Central memory CD8-positive, alpha-beta T cell (primary cell): ENCODE measurements around the gene FHIT.

Experiments
- ATAC-seq: fragments of 150-1000 bp; cut with Tn5 transposase; replicated peaks from 2 replicates; pipeline ENCODE4 v1.10.0; 2022; ENCODE audit warnings: mild to moderate bottlenecking, moderate FRiP score, moderate number of reproducible peaks; ENCODE audit not compliant: poor library complexity, severe bottlenecking; ENCODE audit errors: extremely low read depth
- DNase-seq, 2 donors: peaks; one replicate each; pipeline ENCODE4 v3.0.0; 2021; ENCODE audit warnings: low spot score in 2 of 2
- H3K27ac Mint-ChIP-seq: one replicate; pipeline ENCODE4 v1.8.0; 2022; ENCODE audit warnings: low read depth, mild to moderate bottlenecking, moderate library complexity, mixed read lengths
- H3K27me3 Mint-ChIP-seq: one replicate; pipeline ENCODE4 v1.8.0; 2022; ENCODE audit warnings: mixed read lengths
- H3K36me3 Mint-ChIP-seq: one replicate; pipeline ENCODE4 v1.8.0; 2022; ENCODE audit warnings: mild to moderate bottlenecking, moderate library complexity, mixed read lengths; ENCODE audit not compliant: insufficient read depth
- H3K4me1 Mint-ChIP-seq: one replicate; pipeline ENCODE4 v1.8.0; 2022; ENCODE audit warnings: mixed read lengths
- H3K4me3 Mint-ChIP-seq: one replicate; pipeline ENCODE4 v1.8.0; 2022; ENCODE audit warnings: mild to moderate bottlenecking, moderate library complexity, mixed read lengths
- H3K9me3 Mint-ChIP-seq: one replicate; pipeline ENCODE4 v1.8.0; 2022; ENCODE audit warnings: mixed read lengths

FHIT gene

DNA sequence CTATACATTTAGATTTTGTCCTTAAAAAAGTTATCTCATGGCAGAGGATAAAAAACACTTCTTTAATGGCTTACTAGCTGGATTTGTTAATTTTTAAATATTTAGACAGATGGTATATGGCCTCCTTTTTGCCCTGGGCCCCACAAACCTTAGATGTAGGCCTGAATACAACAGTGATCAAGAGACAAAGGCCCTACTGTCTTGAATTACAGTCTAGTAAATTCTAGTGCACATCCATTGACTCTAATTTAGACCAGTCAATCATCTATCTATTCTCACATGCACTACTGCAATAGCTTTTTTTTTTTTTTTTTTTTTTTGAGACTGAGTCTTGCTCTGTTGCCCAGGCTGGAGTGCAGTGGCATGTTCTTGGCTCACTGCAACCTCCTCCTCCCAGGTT is 452.8 kb downstream of the FHIT start:
- no peaks in the 10 kb centered on the region for H3K36me3 Mint-ChIP-seq

DNA sequence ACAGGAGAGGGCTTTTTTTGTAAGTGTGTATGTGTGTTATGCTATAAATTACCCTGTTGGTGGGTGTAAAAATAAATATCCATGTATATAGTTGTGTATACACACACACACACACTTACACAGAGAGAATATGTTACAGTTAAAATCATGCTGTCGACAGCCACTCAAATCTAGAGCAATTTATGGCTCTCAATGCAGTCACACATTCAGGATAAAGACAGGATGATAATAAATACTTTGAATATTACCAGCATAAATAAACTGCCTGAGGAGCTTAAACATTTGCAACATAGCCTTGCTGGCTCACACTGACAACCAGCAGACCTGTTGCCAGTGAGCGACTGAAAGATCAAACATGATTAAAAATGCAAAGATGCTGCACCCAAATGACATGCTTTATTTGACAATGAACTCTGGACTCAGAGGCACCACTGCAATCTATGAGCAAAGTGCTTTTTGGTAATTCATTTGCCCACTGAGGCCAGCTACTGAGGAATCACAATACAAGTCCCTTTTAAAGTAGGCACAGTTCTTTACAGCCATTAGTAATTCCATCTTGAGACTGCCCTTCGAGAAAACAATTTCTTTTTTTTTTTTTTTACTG is 458.9 kb downstream of the FHIT start:
- Mint-ChIP-seq H3K4me1 (no peaks in the 10 kb centered on the region), H3K36me3 (no peaks in the 10 kb centered on the region), H3K27me3 (no peaks in the 10 kb centered on the region), H3K4me3 (no peak overlapping the region), H3K27ac (no peak overlapping the region), H3K9me3 (no peaks in the 10 kb centered on the region)
- no peak for DNase-seq
- ATAC-seq, result no peak

More for the DNA sequence above, 452.8 kb downstream of the FHIT start:
- Mint-ChIP-seq H3K27me3 (no peaks in the 10 kb centered on the region), H3K4me3 (no peak overlapping the region), H3K4me1 (no peaks in the 10 kb centered on the region), H3K9me3 (no peaks in the 10 kb centered on the region), H3K27ac (no peak overlapping the region)
- no peak for DNase-seq
- ATAC-seq, result no peak

DNA sequence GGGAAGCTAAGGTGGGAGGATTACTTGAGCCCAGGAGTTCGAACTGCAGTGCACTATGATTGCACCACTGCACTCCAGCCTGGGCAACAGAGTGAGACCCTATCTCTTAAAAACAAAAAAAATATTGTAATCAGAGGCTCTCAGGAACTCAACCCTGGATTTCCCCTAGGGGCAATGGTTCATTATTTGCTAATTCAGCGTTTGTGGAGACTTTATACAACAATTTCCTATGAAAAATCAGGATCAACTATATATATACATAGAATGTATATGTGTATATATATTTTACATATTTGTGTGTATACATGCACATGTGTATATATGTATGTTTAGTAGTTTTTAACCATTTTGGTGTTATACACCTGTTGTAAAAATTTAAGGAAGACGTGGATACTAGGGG is 463.1 kb downstream of the FHIT start:
- no peaks in the 10 kb centered on the region for H3K27me3 Mint-ChIP-seq
- no peak for ATAC-seq

DNA sequence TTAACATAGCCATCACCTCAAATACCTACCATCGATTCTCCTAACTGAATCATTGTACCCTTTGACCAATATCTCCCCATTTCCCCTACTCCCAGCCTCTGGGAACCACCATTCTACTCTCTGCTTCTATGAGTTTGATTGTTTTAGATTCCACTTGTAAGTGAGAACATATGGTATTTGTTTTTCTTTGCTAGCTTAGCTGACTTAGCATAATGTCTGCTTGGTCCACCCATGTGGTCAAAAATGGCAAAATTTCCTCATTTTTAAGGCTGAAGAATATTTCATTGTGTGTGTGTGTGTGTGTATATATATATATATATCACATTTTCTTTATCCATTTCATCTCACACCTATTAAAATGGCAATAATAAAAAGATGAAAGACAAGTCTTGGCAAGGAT is 469.3 kb downstream of the FHIT start:
- no peaks in the 10 kb centered on the region for H3K4me1 Mint-ChIP-seq
- DNase-seq, result no peak
- no peaks in the 10 kb centered on the region for H3K27me3 Mint-ChIP-seq
- no peak overlapping the region for H3K27ac Mint-ChIP-seq
- no peak for ATAC-seq
- no peaks in the 10 kb centered on the region for H3K36me3 Mint-ChIP-seq
- no peak overlapping the region for H3K4me3 Mint-ChIP-seq
- no peaks in the 10 kb centered on the region for H3K9me3 Mint-ChIP-seq

More for the DNA sequence above, 463.1 kb downstream of the FHIT start:
- no peaks in the 10 kb centered on the region for H3K4me1 Mint-ChIP-seq
- H3K4me3 Mint-ChIP-seq, result no peak overlapping the region
- no peaks in the 10 kb centered on the region for H3K9me3 Mint-ChIP-seq
- H3K27ac Mint-ChIP-seq, result no peak overlapping the region
- no peak for DNase-seq
- no peaks in the 10 kb centered on the region for H3K36me3 Mint-ChIP-seq

DNA sequence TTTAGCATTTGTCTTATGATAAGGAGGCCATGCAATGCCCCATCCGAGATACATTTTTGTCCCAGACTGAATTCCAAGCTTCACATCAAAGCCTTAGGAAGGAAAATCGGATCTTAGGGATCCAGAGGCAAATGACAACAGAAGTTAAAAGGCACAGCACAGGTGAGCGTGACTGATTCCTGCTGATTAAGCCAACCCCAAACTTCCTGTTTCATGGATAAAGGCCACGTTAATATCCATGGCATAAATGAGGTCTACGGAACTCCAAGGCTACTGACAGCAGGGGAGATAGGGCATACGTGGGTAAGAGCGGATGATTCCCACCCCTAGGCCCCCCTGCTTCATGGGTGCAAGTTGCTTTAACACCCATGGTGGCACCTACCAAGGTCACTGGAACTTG is 471.6 kb downstream of the FHIT start:
- Mint-ChIP-seq H3K36me3 (no peaks in the 10 kb centered on the region), H3K27ac (no peak overlapping the region), H3K9me3 (peaks cover 5% of the 10 kb centered on the region), H3K27me3 (no peaks in the 10 kb centered on the region), H3K4me1 (no peaks in the 10 kb centered on the region), H3K4me3 (no peak overlapping the region)
- DNase-seq, result no peak
- ATAC-seq, result no peak

DNA sequence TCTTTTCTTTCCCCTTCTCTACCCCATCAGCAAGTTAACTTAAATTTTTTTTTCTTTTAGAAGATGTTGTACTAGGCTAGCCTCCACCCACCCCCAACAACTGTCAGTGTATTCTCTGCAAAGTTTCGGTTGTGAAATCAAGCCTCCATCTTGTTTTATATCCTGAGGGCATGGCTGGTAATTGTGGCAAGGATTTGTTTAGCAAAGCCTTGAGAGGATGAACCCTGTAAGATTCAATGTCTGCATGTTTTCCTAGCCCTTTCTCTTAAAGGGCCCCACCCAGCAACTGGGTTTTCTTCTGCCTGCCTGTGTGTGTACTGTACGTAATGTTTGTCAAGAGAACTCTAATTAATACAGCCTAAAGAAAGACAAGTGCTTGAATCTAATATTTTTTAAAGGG is 475.3 kb downstream of the FHIT start:
- Mint-ChIP-seq H3K27me3 (no peaks in the 10 kb centered on the region), H3K9me3 (peaks cover 9% of the 10 kb centered on the region), H3K4me1 (no peaks in the 10 kb centered on the region), H3K4me3 (no peak overlapping the region), H3K36me3 (no peaks in the 10 kb centered on the region), H3K27ac (no peak overlapping the region)
- ATAC-seq (no peak), DNase-seq (no peak)

DNA sequence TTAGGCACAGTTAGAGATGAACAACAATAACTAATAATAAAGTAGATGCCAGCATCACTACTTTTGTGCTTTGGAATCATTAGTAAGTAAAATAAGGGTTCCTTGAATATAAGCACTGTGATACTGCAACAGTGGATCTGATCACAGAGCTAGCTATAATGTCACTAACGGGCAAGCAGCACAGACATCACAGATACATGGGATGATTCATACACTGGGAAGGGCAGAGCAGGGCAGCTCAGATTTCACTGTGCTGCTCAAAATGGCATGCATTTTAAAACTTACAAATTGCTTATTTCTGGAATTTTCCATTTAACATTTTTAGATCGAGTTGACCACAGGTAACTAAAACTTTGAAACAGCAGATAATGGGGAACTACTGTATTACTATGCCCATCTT is 476.6 kb downstream of the FHIT start:
- Mint-ChIP-seq H3K9me3 (peaks cover 14% of the 10 kb centered on the region), H3K36me3 (no peaks in the 10 kb centered on the region), H3K4me3 (no peak overlapping the region), H3K4me1 (no peaks in the 10 kb centered on the region), H3K27ac (no peak overlapping the region), H3K27me3 (no peaks in the 10 kb centered on the region)
- DNase-seq, result no peak
- no peak for ATAC-seq

DNA sequence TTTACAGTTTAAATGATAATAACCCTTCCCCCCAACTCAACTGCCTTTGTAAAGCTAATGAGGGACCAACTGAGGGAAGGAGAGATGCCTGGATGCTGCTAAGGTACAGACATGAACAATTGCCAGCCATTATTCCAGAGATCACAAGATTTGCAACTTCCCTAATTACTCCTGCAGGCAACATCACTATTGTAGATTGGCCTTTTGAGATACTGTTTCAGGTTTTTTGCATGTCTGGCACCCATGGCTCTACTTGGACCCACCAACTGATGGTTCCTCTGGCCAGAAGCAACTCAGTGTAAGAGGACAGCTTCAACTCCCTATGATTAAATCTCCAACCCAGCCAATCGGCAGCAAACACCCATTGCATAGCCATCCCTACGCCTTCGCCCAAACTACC is 478.7 kb downstream of the FHIT start:
- peaks cover 14% of the 10 kb centered on the region for H3K9me3 Mint-ChIP-seq
- DNase-seq (no peak), ATAC-seq (no peak)
- no peaks in the 10 kb centered on the region for H3K27me3 Mint-ChIP-seq
- H3K4me3 Mint-ChIP-seq, result no peak overlapping the region
- no peak overlapping the region for H3K27ac Mint-ChIP-seq
- peaks cover 2% of the 10 kb centered on the region for H3K36me3 Mint-ChIP-seq
- H3K4me1 Mint-ChIP-seq, result no peaks in the 10 kb centered on the region

DNA sequence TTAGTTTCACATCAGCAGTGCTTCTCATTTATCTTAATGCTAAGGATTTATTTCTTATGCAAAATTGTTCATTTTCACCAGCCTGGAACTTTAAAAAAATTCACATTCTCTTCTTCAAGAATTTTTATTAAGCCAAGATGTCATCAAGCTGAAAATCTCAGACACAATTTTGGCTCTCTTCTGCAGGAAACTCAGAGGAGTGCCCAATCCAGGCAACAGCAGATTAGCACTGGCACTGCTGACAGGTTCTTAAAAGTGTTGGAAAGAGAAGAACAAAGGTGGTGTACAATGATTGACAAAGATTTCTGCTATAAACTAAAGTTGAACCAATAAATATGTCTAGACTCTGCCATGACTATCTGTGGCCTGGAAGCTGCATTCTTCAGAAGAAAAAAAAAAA is 479.5 kb downstream of the FHIT start:
- H3K27me3 Mint-ChIP-seq, result no peaks in the 10 kb centered on the region
- no peak for DNase-seq
- no peak overlapping the region for H3K27ac Mint-ChIP-seq
- H3K9me3 Mint-ChIP-seq, result peaks cover 14% of the 10 kb centered on the region
- H3K36me3 Mint-ChIP-seq, result peaks cover 2% of the 10 kb centered on the region
- H3K4me1 Mint-ChIP-seq, result no peaks in the 10 kb centered on the region
- no peak for ATAC-seq
- no peak overlapping the region for H3K4me3 Mint-ChIP-seq

DNA sequence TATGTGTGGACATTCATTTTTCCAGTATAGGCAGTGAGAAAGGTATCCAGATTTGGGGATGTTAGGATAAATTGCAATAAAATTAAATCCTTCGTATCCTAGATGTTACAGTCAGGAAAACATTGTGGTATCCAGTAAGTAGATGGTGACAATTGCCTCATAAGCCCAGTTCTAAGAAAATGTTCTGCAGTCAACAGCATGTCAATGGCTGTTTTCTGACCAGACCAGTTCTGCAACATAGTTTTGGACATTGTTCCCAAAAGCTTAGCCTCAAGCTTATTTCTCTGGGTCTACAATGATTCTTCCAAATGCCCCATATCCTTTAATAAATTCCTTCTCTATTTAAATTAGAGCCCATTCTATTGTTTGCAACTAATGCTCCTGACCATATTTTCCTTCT is 480.7 kb downstream of the FHIT start:
- H3K27me3 Mint-ChIP-seq, result no peaks in the 10 kb centered on the region
- H3K27ac Mint-ChIP-seq, result no peak overlapping the region
- no peak overlapping the region for H3K4me3 Mint-ChIP-seq
- ATAC-seq (no peak), DNase-seq (no peak)
- H3K9me3 Mint-ChIP-seq, result peaks cover 10% of the 10 kb centered on the region
- no peaks in the 10 kb centered on the region for H3K4me1 Mint-ChIP-seq
- peaks cover 2% of the 10 kb centered on the region for H3K36me3 Mint-ChIP-seq

DNA sequence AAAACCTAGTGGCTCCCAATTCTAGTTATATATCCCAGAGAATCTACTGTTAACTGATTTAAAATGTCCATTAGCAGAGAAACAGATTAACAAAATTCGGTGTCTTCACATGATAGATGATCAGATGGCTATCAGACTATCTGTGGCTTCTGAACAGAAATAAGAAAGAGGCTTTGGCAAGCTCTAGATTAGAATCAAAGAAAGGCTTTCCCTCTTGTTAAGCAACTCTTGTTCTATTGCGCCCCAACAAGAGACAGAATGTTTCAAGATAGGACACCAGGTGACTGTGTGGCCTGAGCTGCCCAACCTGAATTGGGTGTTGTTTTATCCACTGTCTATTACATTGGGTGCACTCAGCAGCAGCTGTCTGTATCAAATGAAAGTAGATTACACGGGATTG is 483.7 kb downstream of the FHIT start:
- Mint-ChIP-seq H3K4me3 (no peak overlapping the region), H3K9me3 (peaks cover 9% of the 10 kb centered on the region), H3K27me3 (no peaks in the 10 kb centered on the region), H3K36me3 (peaks cover 2% of the 10 kb centered on the region), H3K4me1 (no peaks in the 10 kb centered on the region), H3K27ac (no peak overlapping the region)
- DNase-seq (no peak), ATAC-seq (no peak)

DNA sequence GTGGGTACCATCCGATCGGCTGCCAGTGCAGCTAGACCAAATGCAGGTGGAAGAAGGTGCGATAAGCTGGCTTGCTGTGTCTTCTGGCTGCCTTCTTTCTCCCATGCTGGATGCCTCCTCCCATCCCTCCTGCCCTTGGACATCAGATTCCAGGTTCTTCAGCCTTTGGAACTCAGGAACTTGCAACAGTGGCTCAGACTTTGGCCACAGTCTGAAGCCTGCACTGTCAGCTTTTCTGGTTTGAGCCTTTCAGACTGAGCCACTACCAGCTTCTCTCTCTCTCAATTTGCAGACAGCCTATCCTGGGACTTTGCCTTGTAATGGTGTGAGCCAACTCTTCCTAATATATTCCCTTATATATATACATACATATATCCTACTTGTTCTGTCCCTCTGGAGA is 485.5 kb downstream of the FHIT start:
- Mint-ChIP-seq H3K9me3 (peaks cover 2% of the 10 kb centered on the region), H3K27me3 (no peaks in the 10 kb centered on the region), H3K36me3 (peaks cover 2% of the 10 kb centered on the region), H3K4me1 (no peaks in the 10 kb centered on the region), H3K4me3 (no peak overlapping the region), H3K27ac (no peak overlapping the region)
- DNase-seq, result no peak
- ATAC-seq, result no peak

DNA sequence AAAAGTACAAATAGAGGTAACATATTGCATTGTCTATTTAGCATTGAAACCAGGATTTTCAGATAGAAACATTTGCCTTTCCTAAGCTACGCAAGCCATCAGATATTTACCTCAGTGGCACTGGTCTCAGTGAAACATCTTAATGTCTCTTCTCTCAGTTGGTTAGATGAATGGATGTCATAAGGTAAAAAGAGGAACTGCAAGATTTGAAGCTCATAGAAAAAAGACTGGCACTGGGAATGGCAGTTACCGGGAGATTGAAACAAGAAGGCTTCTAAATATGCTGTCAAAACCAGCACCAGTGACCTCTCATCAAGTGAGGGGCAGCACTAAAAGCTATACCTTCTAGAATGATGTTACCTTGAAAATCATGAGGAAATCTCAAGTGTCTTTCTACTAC is 486.4 kb downstream of the FHIT start:
- DNase-seq (no peak), ATAC-seq (no peak)
- H3K36me3 Mint-ChIP-seq, result peaks cover 2% of the 10 kb centered on the region
- no peaks in the 10 kb centered on the region for H3K4me1 Mint-ChIP-seq
- no peaks in the 10 kb centered on the region for H3K27me3 Mint-ChIP-seq
- H3K27ac Mint-ChIP-seq, result no peak overlapping the region
- H3K4me3 Mint-ChIP-seq, result no peak overlapping the region
- H3K9me3 Mint-ChIP-seq, result peaks cover 3% of the 10 kb centered on the region

DNA sequence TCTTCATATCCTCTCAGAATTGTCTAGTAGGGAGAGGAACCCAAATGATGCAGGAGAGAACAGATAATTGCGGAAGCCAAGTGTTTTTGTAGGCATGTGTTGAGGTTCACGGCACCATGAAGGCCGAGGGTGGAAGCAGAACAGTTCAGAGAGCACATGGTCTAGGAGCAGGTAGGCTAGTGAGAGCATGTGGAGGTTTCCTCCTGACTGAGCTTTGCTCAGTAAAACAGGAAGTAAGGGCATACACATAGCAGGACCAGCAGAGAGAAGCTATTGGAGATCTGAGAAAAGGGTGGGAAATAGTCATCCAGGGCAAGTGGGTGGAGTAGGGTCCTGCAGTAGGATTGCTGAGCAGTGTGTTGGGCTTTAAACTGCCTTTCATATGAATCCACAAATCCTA is 491.1 kb downstream of the FHIT start:
- H3K27ac Mint-ChIP-seq, result no peak overlapping the region
- H3K27me3 Mint-ChIP-seq, result no peaks in the 10 kb centered on the region
- ATAC-seq, result no peak
- no peaks in the 10 kb centered on the region for H3K4me1 Mint-ChIP-seq
- no peaks in the 10 kb centered on the region for H3K36me3 Mint-ChIP-seq
- H3K4me3 Mint-ChIP-seq, result no peak overlapping the region
- DNase-seq, result no peak
- H3K9me3 Mint-ChIP-seq, result peaks cover 16% of the 10 kb centered on the region
